ENCODE data around the gene TRIM66. TPM values are rescaled to one million over a fixed set of nuclear protein-coding genes. Genes with fewer than 3 reads are reported as not detected.

Gene TRIM66
- polyA plus RNA-seq, 2 of the 4 experiments (the other 2 are of a cell fraction) = 2.5 to 9.8 TPM

DNA sequence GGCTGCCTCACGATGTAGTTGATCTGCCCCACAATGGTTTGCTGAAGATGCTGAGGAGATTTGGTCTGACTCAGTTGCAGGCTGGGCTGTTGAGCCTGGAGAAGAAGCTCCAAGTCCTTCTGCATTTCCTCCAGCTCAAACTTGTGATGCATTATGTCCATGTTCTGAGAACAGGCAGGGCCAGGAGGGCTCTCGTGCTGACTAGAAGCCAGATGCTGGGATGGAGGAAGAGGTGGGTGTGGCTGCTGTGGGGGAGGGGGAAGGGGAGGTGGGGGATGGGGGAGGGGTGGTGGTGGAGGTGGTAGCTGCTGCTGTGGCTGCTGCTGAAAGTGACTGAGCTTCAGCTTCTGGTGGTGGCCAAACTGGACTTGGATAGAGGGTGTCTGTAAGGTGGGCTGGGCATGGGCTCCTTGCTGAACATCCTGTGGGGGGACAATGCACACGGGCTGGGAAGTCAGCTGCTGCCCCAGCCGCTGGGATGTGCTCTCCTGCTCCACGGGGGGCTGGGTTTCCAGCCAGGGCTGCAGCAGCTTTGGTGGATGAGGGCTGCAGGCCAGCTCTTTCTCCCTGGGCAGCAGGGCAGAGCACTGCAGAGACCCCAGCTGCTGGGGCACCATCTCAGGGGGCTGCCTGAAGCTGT, 42.1 kb downstream of the TRIM66 start:
- Histone ChIP-seq H3K4me2 (no peak overlapping the region), H3K27ac (no peak overlapping the region), H3K4me3 (no peak overlapping the region), H3K9me3 (no peaks in the 10 kb centered on the region), H3K4me1 (no peaks in the 10 kb centered on the region)
- ATAC-seq (no peak), FAIRE-seq (no peak), DNase-seq (ENCODE audit: low read depth in 1 of 2, low spot score in 1 of 2) (no peak)
- ChIA-PET CTCF (interaction anchor here (1.4 to 1.9 kb wide), 2 partner anchors 11 to 18 kb away, joined by 4 to 5 read pairs; no protein-coding TSS in a partner anchor), POLR2A (no interaction called here)
- TF ChIP-seq, protein P1, sequence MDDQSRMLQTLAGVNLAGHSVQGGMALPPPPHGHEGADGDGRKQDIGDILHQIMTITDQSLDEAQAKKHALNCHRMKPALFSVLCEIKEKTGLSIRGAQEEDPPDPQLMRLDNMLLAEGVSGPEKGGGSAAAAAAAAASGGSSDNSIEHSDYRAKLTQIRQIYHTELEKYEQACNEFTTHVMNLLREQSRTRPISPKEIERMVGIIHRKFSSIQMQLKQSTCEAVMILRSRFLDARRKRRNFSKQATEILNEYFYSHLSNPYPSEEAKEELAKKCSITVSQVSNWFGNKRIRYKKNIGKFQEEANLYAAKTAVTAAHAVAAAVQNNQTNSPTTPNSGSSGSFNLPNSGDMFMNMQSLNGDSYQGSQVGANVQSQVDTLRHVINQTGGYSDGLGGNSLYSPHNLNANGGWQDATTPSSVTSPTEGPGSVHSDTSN (IDR thresholded peaks at IDR 0.05) = no peak
- TF ChIP-seq, protein P2, sequence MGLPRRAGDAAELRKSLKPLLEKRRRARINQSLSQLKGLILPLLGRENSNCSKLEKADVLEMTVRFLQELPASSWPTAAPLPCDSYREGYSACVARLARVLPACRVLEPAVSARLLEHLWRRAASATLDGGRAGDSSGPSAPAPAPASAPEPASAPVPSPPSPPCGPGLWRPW (IDR thresholded peaks at IDR 0.05) = no peak
- no peak for TF ChIP-seq CHD4 (IDR thresholded peaks at IDR 0.05; ENCODE audit: borderline replicate concordance)
- TF ChIP-seq, protein P3, sequence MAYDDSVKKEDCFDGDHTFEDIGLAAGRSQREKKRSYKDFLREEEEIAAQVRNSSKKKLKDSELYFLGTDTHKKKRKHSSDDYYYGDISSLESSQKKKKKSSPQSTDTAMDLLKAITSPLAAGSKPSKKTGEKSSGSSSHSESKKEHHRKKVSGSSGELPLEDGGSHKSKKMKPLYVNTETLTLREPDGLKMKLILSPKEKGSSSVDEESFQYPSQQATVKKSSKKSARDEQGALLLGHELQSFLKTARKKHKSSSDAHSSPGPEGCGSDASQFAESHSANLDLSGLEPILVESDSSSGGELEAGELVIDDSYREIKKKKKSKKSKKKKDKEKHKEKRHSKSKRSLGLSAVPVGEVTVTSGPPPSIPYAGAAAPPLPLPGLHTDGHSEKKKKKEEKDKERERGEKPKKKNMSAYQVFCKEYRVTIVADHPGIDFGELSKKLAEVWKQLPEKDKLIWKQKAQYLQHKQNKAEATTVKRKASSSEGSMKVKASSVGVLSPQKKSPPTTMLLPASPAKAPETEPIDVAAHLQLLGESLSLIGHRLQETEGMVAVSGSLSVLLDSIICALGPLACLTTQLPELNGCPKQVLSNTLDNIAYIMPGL (CRISPR knock-in tag; IDR thresholded peaks at IDR 0.05; ENCODE audit: borderline replicate concordance) = no peak
- TF ChIP-seq, protein P4, sequence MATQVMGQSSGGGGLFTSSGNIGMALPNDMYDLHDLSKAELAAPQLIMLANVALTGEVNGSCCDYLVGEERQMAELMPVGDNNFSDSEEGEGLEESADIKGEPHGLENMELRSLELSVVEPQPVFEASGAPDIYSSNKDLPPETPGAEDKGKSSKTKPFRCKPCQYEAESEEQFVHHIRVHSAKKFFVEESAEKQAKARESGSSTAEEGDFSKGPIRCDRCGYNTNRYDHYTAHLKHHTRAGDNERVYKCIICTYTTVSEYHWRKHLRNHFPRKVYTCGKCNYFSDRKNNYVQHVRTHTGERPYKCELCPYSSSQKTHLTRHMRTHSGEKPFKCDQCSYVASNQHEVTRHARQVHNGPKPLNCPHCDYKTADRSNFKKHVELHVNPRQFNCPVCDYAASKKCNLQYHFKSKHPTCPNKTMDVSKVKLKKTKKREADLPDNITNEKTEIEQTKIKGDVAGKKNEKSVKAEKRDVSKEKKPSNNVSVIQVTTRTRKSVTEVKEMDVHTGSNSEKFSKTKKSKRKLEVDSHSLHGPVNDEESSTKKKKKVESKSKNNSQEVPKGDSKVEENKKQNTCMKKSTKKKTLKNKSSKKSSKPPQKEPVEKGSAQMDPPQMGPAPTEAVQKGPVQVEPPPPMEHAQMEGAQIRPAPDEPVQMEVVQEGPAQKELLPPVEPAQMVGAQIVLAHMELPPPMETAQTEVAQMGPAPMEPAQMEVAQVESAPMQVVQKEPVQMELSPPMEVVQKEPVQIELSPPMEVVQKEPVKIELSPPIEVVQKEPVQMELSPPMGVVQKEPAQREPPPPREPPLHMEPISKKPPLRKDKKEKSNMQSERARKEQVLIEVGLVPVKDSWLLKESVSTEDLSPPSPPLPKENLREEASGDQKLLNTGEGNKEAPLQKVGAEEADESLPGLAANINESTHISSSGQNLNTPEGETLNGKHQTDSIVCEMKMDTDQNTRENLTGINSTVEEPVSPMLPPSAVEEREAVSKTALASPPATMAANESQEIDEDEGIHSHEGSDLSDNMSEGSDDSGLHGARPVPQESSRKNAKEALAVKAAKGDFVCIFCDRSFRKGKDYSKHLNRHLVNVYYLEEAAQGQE (IDR thresholded peaks at IDR 0.05) = no peak
- TF ChIP-seq FOXS1 (CRISPR knock-in tag; IDR thresholded peaks at IDR 0.05) = no peak
- TF ChIP-seq CBX2 (IDR thresholded peaks at IDR 0.05; ENCODE audit: borderline replicate concordance, low read depth) = no peak
- TF ChIP-seq HEYL (CRISPR knock-in tag; IDR thresholded peaks at IDR 0.05) = no peak
- no peak for TF ChIP-seq ZNF302 (CRISPR knock-in tag; IDR thresholded peaks at IDR 0.05)
- TF ChIP-seq RCOR1 (IDR thresholded peaks at IDR 0.05; ENCODE audit: low read depth, low read length) = no peak
- TF ChIP-seq NR3C1 (IDR thresholded peaks at IDR 0.05) = no peak
- TF ChIP-seq GATA3 (IDR thresholded peaks at IDR 0.05; ENCODE audit: borderline replicate concordance) = no peak
- TF ChIP-seq KDM1A (IDR thresholded peaks at IDR 0.05; ENCODE audit: low read depth) = no peak
- TF ChIP-seq ESRRA (IDR thresholded peaks at IDR 0.05; ENCODE audit: borderline replicate concordance, low read length) = no peak
- TF ChIP-seq POLR2AphosphoS2 (conservative IDR thresholded peaks at IDR 0.05; ENCODE audit: low read length) = no peak
- TF ChIP-seq RARB (CRISPR knock-in tag; IDR thresholded peaks at IDR 0.05) = no peak
- TF ChIP-seq, protein P5, sequence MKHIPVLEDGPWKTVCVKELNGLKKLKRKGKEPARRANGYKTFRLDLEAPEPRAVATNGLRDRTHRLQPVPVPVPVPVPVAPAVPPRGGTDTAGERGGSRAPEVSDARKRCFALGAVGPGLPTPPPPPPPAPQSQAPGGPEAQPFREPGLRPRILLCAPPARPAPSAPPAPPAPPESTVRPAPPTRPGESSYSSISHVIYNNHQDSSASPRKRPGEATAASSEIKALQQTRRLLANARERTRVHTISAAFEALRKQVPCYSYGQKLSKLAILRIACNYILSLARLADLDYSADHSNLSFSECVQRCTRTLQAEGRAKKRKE (CRISPR knock-in tag; IDR thresholded peaks at IDR 0.05; ENCODE audit: low read depth) = no peak
- TF ChIP-seq HOXA7 (CRISPR knock-in tag; IDR thresholded peaks at IDR 0.05) = no peak
- WGBS (ENCODE audit: missing lambda C conversion rate) = 75% methylated on average over 2 of the region's 5 CpGs

DNA sequence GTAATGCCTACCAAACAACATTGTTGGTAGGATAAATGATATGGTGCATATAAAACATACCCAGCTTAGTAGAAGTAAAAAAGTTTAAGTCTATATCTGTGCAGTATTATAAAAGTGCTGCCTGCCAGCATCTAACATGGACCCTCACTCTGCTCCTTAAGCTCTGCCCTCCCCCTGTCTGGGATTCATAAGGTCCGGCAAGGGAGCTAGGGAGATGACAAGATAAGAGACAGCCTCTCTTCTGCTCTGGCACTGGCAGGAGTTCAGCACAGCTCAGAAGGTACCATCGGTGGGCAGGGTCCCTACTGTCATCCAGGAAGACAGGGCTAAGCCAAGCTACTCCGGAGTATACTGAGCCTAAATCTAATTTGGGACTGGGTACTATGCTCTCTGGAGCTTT, 42.8 kb downstream of the TRIM66 start:
- 69% methylated on average over 3 of the region's 3 CpGs for WGBS (ENCODE audit: missing lambda C conversion rate)
- ATAC-seq = no peak
- H3K27ac ChIP-seq = no peak overlapping the region
- ChIA-PET POLR2A (no interaction called here), CTCF (interaction anchor here (0.9 to 1.9 kb wide), 7 partner anchors 9 to 43 kb away, joined by 3 to 7 read pairs (median 4); partner anchors contain the start of genes RPL27A and TRIM66)
- DNase-seq (ENCODE audit: low read depth in 1 of 2, low spot score in 1 of 2) = no peak
- no peaks in the 10 kb centered on the region for H3K9me3 ChIP-seq
- no peak overlapping the region for H3K4me2 ChIP-seq
- no peak for TF ChIP-seq TFCP2L1 (CRISPR knock-in tag; IDR thresholded peaks at IDR 0.05)
- TF ChIP-seq, protein P6, sequence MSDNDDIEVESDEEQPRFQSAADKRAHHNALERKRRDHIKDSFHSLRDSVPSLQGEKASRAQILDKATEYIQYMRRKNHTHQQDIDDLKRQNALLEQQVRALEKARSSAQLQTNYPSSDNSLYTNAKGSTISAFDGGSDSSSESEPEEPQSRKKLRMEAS (IDR thresholded peaks at IDR 0.05) = no peak
- FAIRE-seq = no peak
- H3K4me3 ChIP-seq = no peak overlapping the region
- H3K4me1 ChIP-seq = no peaks in the 10 kb centered on the region
